ENCODE data around the gene MYO10. TPM values are rescaled to one million over a fixed set of nuclear protein-coding genes. Genes with fewer than 3 reads are reported as not detected.

Gene MYO10
- total and polyA plus RNA-seq, 4 donors, result 27.9 to 77.7 (median 41.8) TPM

- Histone ChIP-seq H3K4me1 (ENCODE audit: control insufficient read depth, insufficient read depth, low read length) (no peaks in the 10 kb centered on the region), H3K4me3 (ENCODE audit: low read depth, low read length) (no peak overlapping the region)
Observed at GRCh38 chr5:16920109-16920816, 15.8 kb downstream of the MYO10 start.

GRCh38 chr5:16918891-16919671 lies 17.0 kb downstream of the MYO10 start:
- no peaks in the 10 kb centered on the region for H3K36me3 ChIP-seq (ENCODE audit: control insufficient read depth, insufficient read depth, low read length)
- H3K27me3 ChIP-seq (ENCODE audit: control insufficient read depth, insufficient read depth, low read length), result no peaks in the 10 kb centered on the region
- H3K4me1 ChIP-seq (ENCODE audit: control insufficient read depth, insufficient read depth, low read length), result no peaks in the 10 kb centered on the region
- H3K9me3 ChIP-seq (ENCODE audit: control insufficient read depth, insufficient read depth, low read length), result no peaks in the 10 kb centered on the region
- no peak overlapping the region for H3K4me3 ChIP-seq (ENCODE audit: low read depth, low read length)
- 90% methylated on average over 7 of the region's 8 CpGs for WGBS (ENCODE audit: insufficient coverage)
- H3K27ac ChIP-seq (ENCODE audit: low read depth, low read length), result no peak overlapping the region
- DNase-seq (ENCODE audit: low read depth in 4 of 6, low spot score in 6 of 6), result no peak

More at GRCh38 chr5:16920109-16920816, 15.8 kb downstream of the MYO10 start:
- H3K27me3 ChIP-seq (ENCODE audit: control insufficient read depth, insufficient read depth, low read length), result no peaks in the 10 kb centered on the region
- WGBS (ENCODE audit: insufficient coverage), result no CpG with 5 or more reads among the region's 8 CpGs
- no peak for DNase-seq (ENCODE audit: low read depth in 4 of 6, low spot score in 6 of 6)
- H3K36me3 ChIP-seq (ENCODE audit: control insufficient read depth, insufficient read depth, low read length), result no peaks in the 10 kb centered on the region
- H3K9me3 ChIP-seq (ENCODE audit: control insufficient read depth, insufficient read depth, low read length), result no peaks in the 10 kb centered on the region
- H3K27ac ChIP-seq (ENCODE audit: low read depth, low read length), result no peak overlapping the region

GRCh38 chr5:16918156-16918555 lies 17.9 kb downstream of the MYO10 start:
- Histone ChIP-seq H3K4me3 (ENCODE audit: low read depth, low read length) (no peak overlapping the region), H3K27me3 (ENCODE audit: control insufficient read depth, insufficient read depth, low read length) (no peaks in the 10 kb centered on the region), H3K27ac (ENCODE audit: low read depth, low read length) (no peak overlapping the region), H3K4me1 (ENCODE audit: control insufficient read depth, insufficient read depth, low read length) (no peaks in the 10 kb centered on the region), H3K36me3 (ENCODE audit: control insufficient read depth, insufficient read depth, low read length) (no peaks in the 10 kb centered on the region), H3K9me3 (ENCODE audit: control insufficient read depth, insufficient read depth, low read length) (no peaks in the 10 kb centered on the region)
- DNase-seq (ENCODE audit: low read depth in 4 of 6, low spot score in 6 of 6), result no peak
- 88% methylated on average over 2 of the region's 4 CpGs for WGBS (ENCODE audit: insufficient coverage)

- Histone ChIP-seq H3K9me3 (ENCODE audit: control insufficient read depth, insufficient read depth, low read length) (no peaks in the 10 kb centered on the region), H3K4me3 (ENCODE audit: low read depth, low read length) (no peak overlapping the region), H3K27me3 (ENCODE audit: control insufficient read depth, insufficient read depth, low read length) (no peaks in the 10 kb centered on the region), H3K27ac (ENCODE audit: low read depth, low read length) (no peak overlapping the region), H3K36me3 (ENCODE audit: control insufficient read depth, insufficient read depth, low read length) (no peaks in the 10 kb centered on the region), H3K4me1 (ENCODE audit: control insufficient read depth, insufficient read depth, low read length) (no peaks in the 10 kb centered on the region)
- no peak for DNase-seq (ENCODE audit: low read depth in 4 of 6, low spot score in 6 of 6)
- WGBS (ENCODE audit: insufficient coverage), result 100% methylated on average over 1 of the region's 3 CpGs
Observed at GRCh38 chr5:16916262-16916878, 19.7 kb downstream of the MYO10 start.

- no peaks in the 10 kb centered on the region for H3K9me3 ChIP-seq (ENCODE audit: control insufficient read depth, insufficient read depth, low read length)
- no peak overlapping the region for H3K27ac ChIP-seq (ENCODE audit: low read depth, low read length)
- no peaks in the 10 kb centered on the region for H3K4me1 ChIP-seq (ENCODE audit: control insufficient read depth, insufficient read depth, low read length)
- DNase-seq (ENCODE audit: low read depth in 4 of 6, low spot score in 6 of 6), result no peak
- H3K27me3 ChIP-seq (ENCODE audit: control insufficient read depth, insufficient read depth, low read length), result no peaks in the 10 kb centered on the region
- no peaks in the 10 kb centered on the region for H3K36me3 ChIP-seq (ENCODE audit: control insufficient read depth, insufficient read depth, low read length)
- WGBS (ENCODE audit: insufficient coverage), result 100% methylated on average over 4 of the region's 6 CpGs
- no peak overlapping the region for H3K4me3 ChIP-seq (ENCODE audit: low read depth, low read length)
Observed at GRCh38 chr5:16914584-16914983, 21.5 kb downstream of the MYO10 start.

- 91% methylated on average over 8 of the region's 8 CpGs for WGBS (ENCODE audit: insufficient coverage)
- no peak overlapping the region for H3K27ac ChIP-seq (ENCODE audit: low read depth, low read length)
Observed at GRCh38 chr5:16914108-16914435, 22.0 kb downstream of the MYO10 start.

GRCh38 chr5:16913187-16914107 lies 22.6 kb downstream of the MYO10 start:
- H3K36me3 ChIP-seq (ENCODE audit: control insufficient read depth, insufficient read depth, low read length), result no peaks in the 10 kb centered on the region
- WGBS (ENCODE audit: insufficient coverage), result 94% methylated on average over 5 of the region's 7 CpGs
- no peak for DNase-seq (ENCODE audit: low read depth in 4 of 6, low spot score in 6 of 6)
- H3K27ac ChIP-seq (ENCODE audit: low read depth, low read length), result no peak overlapping the region
- no peaks in the 10 kb centered on the region for H3K27me3 ChIP-seq (ENCODE audit: control insufficient read depth, insufficient read depth, low read length)
- H3K4me3 ChIP-seq (ENCODE audit: low read depth, low read length), result no peak overlapping the region
- H3K4me1 ChIP-seq (ENCODE audit: control insufficient read depth, insufficient read depth, low read length), result no peaks in the 10 kb centered on the region
- H3K9me3 ChIP-seq (ENCODE audit: control insufficient read depth, insufficient read depth, low read length), result no peaks in the 10 kb centered on the region

More at GRCh38 chr5:16914108-16914435, 22.0 kb downstream of the MYO10 start:
- Histone ChIP-seq H3K27me3 (ENCODE audit: control insufficient read depth, insufficient read depth, low read length) (no peaks in the 10 kb centered on the region), H3K9me3 (ENCODE audit: control insufficient read depth, insufficient read depth, low read length) (no peaks in the 10 kb centered on the region), H3K36me3 (ENCODE audit: control insufficient read depth, insufficient read depth, low read length) (no peaks in the 10 kb centered on the region), H3K4me3 (ENCODE audit: low read depth, low read length) (no peak overlapping the region), H3K4me1 (ENCODE audit: control insufficient read depth, insufficient read depth, low read length) (no peaks in the 10 kb centered on the region)
- no peak for DNase-seq (ENCODE audit: low read depth in 4 of 6, low spot score in 6 of 6)

- Histone ChIP-seq H3K36me3 (ENCODE audit: control insufficient read depth, insufficient read depth, low read length) (no peaks in the 10 kb centered on the region), H3K27me3 (ENCODE audit: control insufficient read depth, insufficient read depth, low read length) (no peaks in the 10 kb centered on the region), H3K4me1 (ENCODE audit: control insufficient read depth, insufficient read depth, low read length) (no peaks in the 10 kb centered on the region), H3K9me3 (ENCODE audit: control insufficient read depth, insufficient read depth, low read length) (no peaks in the 10 kb centered on the region), H3K4me3 (ENCODE audit: low read depth, low read length) (no peak overlapping the region), H3K27ac (ENCODE audit: low read depth, low read length) (no peak overlapping the region)
- DNase-seq (ENCODE audit: low read depth in 4 of 6, low spot score in 6 of 6), result no peak
- WGBS (ENCODE audit: insufficient coverage), result 82% methylated on average over 6 of the region's 6 CpGs
Observed at GRCh38 chr5:16912080-16912479, 24.0 kb downstream of the MYO10 start.

GRCh38 chr5:16909464-16909863 lies 26.6 kb downstream of the MYO10 start:
- Histone ChIP-seq H3K4me1 (ENCODE audit: control insufficient read depth, insufficient read depth, low read length) (no peaks in the 10 kb centered on the region), H3K36me3 (ENCODE audit: control insufficient read depth, insufficient read depth, low read length) (no peaks in the 10 kb centered on the region), H3K27me3 (ENCODE audit: control insufficient read depth, insufficient read depth, low read length) (no peaks in the 10 kb centered on the region), H3K9me3 (ENCODE audit: control insufficient read depth, insufficient read depth, low read length) (no peaks in the 10 kb centered on the region), H3K27ac (ENCODE audit: low read depth, low read length) (no peak overlapping the region), H3K4me3 (ENCODE audit: low read depth, low read length) (no peak overlapping the region)
- DNase-seq (ENCODE audit: low read depth in 4 of 6, low spot score in 6 of 6), result no peak
- WGBS (ENCODE audit: insufficient coverage), result 65% methylated on average over 4 of the region's 7 CpGs

Measured in spinal cord (tissue), 10 donors.